ENCODE measurements around the gene SFSWAP.

Gene SFSWAP

DNA sequence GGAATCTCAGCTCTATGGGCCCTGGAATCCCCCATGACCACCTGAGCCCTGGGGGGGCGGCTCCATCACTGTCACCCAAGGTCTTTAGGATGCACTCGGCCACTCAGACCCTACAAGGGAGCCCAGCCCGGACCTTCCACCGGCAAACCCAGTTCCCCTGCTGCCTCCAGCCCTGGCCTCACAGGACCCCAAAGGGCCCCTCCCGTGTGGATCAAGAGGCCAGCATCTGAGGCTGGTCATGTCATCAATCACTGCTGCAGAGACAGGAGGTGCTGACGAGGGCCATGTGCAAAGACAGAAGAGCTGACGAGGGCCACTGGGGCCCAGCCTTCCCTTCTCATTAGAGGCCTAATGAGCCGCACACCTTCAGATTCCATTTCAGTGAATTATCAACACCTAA lies 39.0 kb upstream of the SFSWAP start:
- no peak overlapping the region for H2AK5ac ChIP-seq (ENCODE audit: low read depth, low read length)
- H3K4me2 ChIP-seq (ENCODE audit: insufficient read depth, low read length, poor library complexity, severe bottlenecking): no peak overlapping the region
- H3K27me3 ChIP-seq (ENCODE audit: control insufficient read depth in 3 of 3, insufficient read depth in 3 of 3, low read depth in 1 of 3, low read length in 3 of 3): no peaks in the 10 kb centered on the region
- no CpG with 5 or more reads among the region's 8 CpGs for WGBS, 2 donors (ENCODE audit: extremely low coverage in 2 of 2, insufficient read length in 2 of 2, insufficient replicate concordance in 1 of 2)
- H2BK12ac ChIP-seq (ENCODE audit: low read length): no peak overlapping the region
- no peak overlapping the region for H2AFZ ChIP-seq (ENCODE audit: low read length)
- no peak overlapping the region for H3K18ac ChIP-seq (ENCODE audit: low read length)
- no peak overlapping the region for H3K9ac ChIP-seq (ENCODE audit: low read depth, low read length, poor library complexity)
- no peak overlapping the region for H3K23ac ChIP-seq (ENCODE audit: low read depth, low read length, poor library complexity)
- no peak overlapping the region for H2BK15ac ChIP-seq (ENCODE audit: low read length)
- no peak overlapping the region for H3K4me3 ChIP-seq (ENCODE audit: low read length in 2 of 2)
- no peak overlapping the region for H4K91ac ChIP-seq (ENCODE audit: low read depth, low read length, poor library complexity)
- no peak overlapping the region for H2BK5ac ChIP-seq (ENCODE audit: low read length)
- DNase-seq (ENCODE audit: low spot score): no peak
- no peaks in the 10 kb centered on the region for H3K36me3 ChIP-seq (replicated peaks in 1 of 2; ENCODE audit: control insufficient read depth in 2 of 2, insufficient read depth in 2 of 2, low read length in 2 of 2)
- no peaks in the 10 kb centered on the region for H3K79me1 ChIP-seq (ENCODE audit: low read depth, low read length)
- peaks cover 7 to 8% of the 10 kb centered on the region in 2 donors for H3K9me3 ChIP-seq (replicated peaks in 1 of 2; ENCODE audit: control insufficient read depth in 2 of 2, insufficient read depth in 1 of 2, low read depth in 1 of 2, low read length in 2 of 2)
- no peak overlapping the region for H3K4ac ChIP-seq (ENCODE audit: low read length)
- H4K8ac ChIP-seq (ENCODE audit: low read depth, low read length): no peak overlapping the region
- H3K14ac ChIP-seq (ENCODE audit: low read length): no peak overlapping the region
- peaks cover 0 to 7% of the 10 kb centered on the region in 2 donors for H3K4me1 ChIP-seq (ENCODE audit: control insufficient read depth in 2 of 2, insufficient read depth in 1 of 2, low read depth in 1 of 2, low read length in 2 of 2)
- no peak overlapping the region for H3K27ac ChIP-seq (replicated peaks; ENCODE audit: low read length)
- H2BK120ac ChIP-seq (ENCODE audit: low read depth, low read length): no peak overlapping the region

- Histone ChIP-seq H2AFZ (ENCODE audit: low read length) (no peak overlapping the region), H3K4me2 (ENCODE audit: insufficient read depth, low read length, poor library complexity, severe bottlenecking) (no peak overlapping the region), H3K9ac (ENCODE audit: low read depth, low read length, poor library complexity) (no peak overlapping the region), H3K4me1 (ENCODE audit: control insufficient read depth in 2 of 2, insufficient read depth in 1 of 2, low read depth in 1 of 2, low read length in 2 of 2) (peaks cover 0 to 1% of the 10 kb centered on the region in 2 donors), H3K4ac (ENCODE audit: low read length) (no peak overlapping the region), H4K8ac (ENCODE audit: low read depth, low read length) (no peak overlapping the region), H2BK5ac (ENCODE audit: low read length) (no peak overlapping the region), H3K27ac (replicated peaks; ENCODE audit: low read length) (no peak overlapping the region), H4K91ac (ENCODE audit: low read depth, low read length, poor library complexity) (no peak overlapping the region), H2BK15ac (ENCODE audit: low read length) (no peak overlapping the region), H3K4me3 (ENCODE audit: low read length in 2 of 2) (no peak overlapping the region), H3K14ac (ENCODE audit: low read length) (no peak overlapping the region), H2BK120ac (ENCODE audit: low read depth, low read length) (no peak overlapping the region), H2AK5ac (ENCODE audit: low read depth, low read length) (no peak overlapping the region), H3K79me1 (ENCODE audit: low read depth, low read length) (no peaks in the 10 kb centered on the region), H3K27me3 (ENCODE audit: control insufficient read depth in 3 of 3, insufficient read depth in 3 of 3, low read depth in 1 of 3, low read length in 3 of 3) (no peaks in the 10 kb centered on the region), H2BK12ac (ENCODE audit: low read length) (no peak overlapping the region), H3K23ac (ENCODE audit: low read depth, low read length, poor library complexity) (no peak overlapping the region), H3K36me3 (replicated peaks in 1 of 2; ENCODE audit: control insufficient read depth in 2 of 2, insufficient read depth in 2 of 2, low read length in 2 of 2) (no peaks in the 10 kb centered on the region), H3K18ac (ENCODE audit: low read length) (no peak overlapping the region), H3K9me3 (replicated peaks in 1 of 2; ENCODE audit: control insufficient read depth in 2 of 2, insufficient read depth in 1 of 2, low read depth in 1 of 2, low read length in 2 of 2) (peaks cover 7 to 8% of the 10 kb centered on the region in 2 donors)
- no peak for DNase-seq (ENCODE audit: low spot score)
- WGBS, 2 donors (ENCODE audit: extremely low coverage in 2 of 2, insufficient read length in 2 of 2, insufficient replicate concordance in 1 of 2): no CpG with 5 or more reads among the region's 17 CpGs
These were observed 38.5 kb upstream of the SFSWAP start for GRCh38 chr12:131672311-131672940.

- H2BK15ac ChIP-seq (ENCODE audit: low read length): no peak overlapping the region
- no peaks in the 10 kb centered on the region for H3K36me3 ChIP-seq (replicated peaks in 1 of 2; ENCODE audit: control insufficient read depth in 2 of 2, insufficient read depth in 2 of 2, low read length in 2 of 2)
- H2AK5ac ChIP-seq (ENCODE audit: low read depth, low read length): peak overlapping the region; percentile 49
- H3K27ac ChIP-seq (replicated peaks; ENCODE audit: low read length): no peak overlapping the region
- no peak overlapping the region for H3K9ac ChIP-seq (ENCODE audit: low read depth, low read length, poor library complexity)
- H2BK12ac ChIP-seq (ENCODE audit: low read length): no peak overlapping the region
- no peaks in the 10 kb centered on the region for H3K27me3 ChIP-seq (ENCODE audit: control insufficient read depth in 3 of 3, insufficient read depth in 3 of 3, low read depth in 1 of 3, low read length in 3 of 3)
- peaks cover 7 to 8% of the 10 kb centered on the region in 2 donors for H3K9me3 ChIP-seq (replicated peaks in 1 of 2; ENCODE audit: control insufficient read depth in 2 of 2, insufficient read depth in 1 of 2, low read depth in 1 of 2, low read length in 2 of 2)
- no peak overlapping the region for H3K4me2 ChIP-seq (ENCODE audit: insufficient read depth, low read length, poor library complexity, severe bottlenecking)
- no peak overlapping the region for H4K91ac ChIP-seq (ENCODE audit: low read depth, low read length, poor library complexity)
- no peaks in the 10 kb centered on the region for H3K79me1 ChIP-seq (ENCODE audit: low read depth, low read length)
- H2BK120ac ChIP-seq (ENCODE audit: low read depth, low read length): no peak overlapping the region
- H3K18ac ChIP-seq (ENCODE audit: low read length): no peak overlapping the region
- DNase-seq (ENCODE audit: low spot score): no peak
- no CpG with 5 or more reads among the region's 24 CpGs for WGBS, 2 donors (ENCODE audit: extremely low coverage in 2 of 2, insufficient read length in 2 of 2, insufficient replicate concordance in 1 of 2)
- H2AFZ ChIP-seq (ENCODE audit: low read length): no peak overlapping the region
- no peak overlapping the region for H3K23ac ChIP-seq (ENCODE audit: low read depth, low read length, poor library complexity)
- no peak overlapping the region for H3K14ac ChIP-seq (ENCODE audit: low read length)
- H3K4ac ChIP-seq (ENCODE audit: low read length): no peak overlapping the region
- H4K8ac ChIP-seq (ENCODE audit: low read depth, low read length): no peak overlapping the region
- no peak overlapping the region for H2BK5ac ChIP-seq (ENCODE audit: low read length)
- no peaks in the 10 kb centered on the region for H3K4me1 ChIP-seq (ENCODE audit: control insufficient read depth in 2 of 2, insufficient read depth in 1 of 2, low read depth in 1 of 2, low read length in 2 of 2)
- no peak overlapping the region for H3K4me3 ChIP-seq (ENCODE audit: low read length in 2 of 2)
These were observed 37.7 kb upstream of the SFSWAP start for GRCh38 chr12:131672941-131673887.

DNA sequence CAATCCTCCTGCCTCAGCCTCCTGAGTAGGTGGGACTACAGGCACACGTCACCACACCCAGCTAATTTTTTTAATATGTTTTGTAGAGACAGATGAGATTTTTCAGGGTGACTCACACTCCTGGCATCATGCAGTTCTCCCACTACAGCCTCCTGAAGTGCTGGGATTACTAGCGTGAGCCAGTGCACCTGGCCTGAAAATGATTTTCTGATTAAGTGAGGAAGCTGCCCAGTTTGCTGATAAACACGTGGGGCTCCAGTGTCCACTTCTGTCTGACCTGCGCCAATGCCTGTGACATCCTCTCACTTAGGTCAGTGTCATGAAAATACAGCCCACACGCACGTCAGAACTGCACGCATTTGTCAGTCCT lies 37.0 kb upstream of the SFSWAP start:
- Histone ChIP-seq H3K4me2 (ENCODE audit: insufficient read depth, low read length, poor library complexity, severe bottlenecking) (no peak overlapping the region), H3K4me3 (ENCODE audit: low read length in 2 of 2) (peak overlapping the region in 1 of 2 donors; percentile 30), H3K14ac (ENCODE audit: low read length) (no peak overlapping the region), H2BK15ac (ENCODE audit: low read length) (no peak overlapping the region), H3K27me3 (ENCODE audit: control insufficient read depth in 3 of 3, insufficient read depth in 3 of 3, low read depth in 1 of 3, low read length in 3 of 3) (no peaks in the 10 kb centered on the region), H3K23ac (ENCODE audit: low read depth, low read length, poor library complexity) (peak overlapping the region; percentile 36), H3K4me1 (ENCODE audit: control insufficient read depth in 2 of 2, insufficient read depth in 1 of 2, low read depth in 1 of 2, low read length in 2 of 2) (no peaks in the 10 kb centered on the region), H2AK5ac (ENCODE audit: low read depth, low read length) (no peak overlapping the region), H3K4ac (ENCODE audit: low read length) (no peak overlapping the region), H2BK5ac (ENCODE audit: low read length) (no peak overlapping the region), H2BK120ac (ENCODE audit: low read depth, low read length) (no peak overlapping the region), H3K27ac (replicated peaks; ENCODE audit: low read length) (no peak overlapping the region), H3K18ac (ENCODE audit: low read length) (no peak overlapping the region), H2AFZ (ENCODE audit: low read length) (no peak overlapping the region), H3K9me3 (replicated peaks in 1 of 2; ENCODE audit: control insufficient read depth in 2 of 2, insufficient read depth in 1 of 2, low read depth in 1 of 2, low read length in 2 of 2) (peaks cover 7 to 8% of the 10 kb centered on the region in 2 donors), H3K9ac (ENCODE audit: low read depth, low read length, poor library complexity) (no peak overlapping the region), H4K91ac (ENCODE audit: low read depth, low read length, poor library complexity) (no peak overlapping the region), H2BK12ac (ENCODE audit: low read length) (no peak overlapping the region), H4K8ac (ENCODE audit: low read depth, low read length) (peak overlapping the region; percentile 31), H3K36me3 (replicated peaks in 1 of 2; ENCODE audit: control insufficient read depth in 2 of 2, insufficient read depth in 2 of 2, low read length in 2 of 2) (no peaks in the 10 kb centered on the region), H3K79me1 (ENCODE audit: low read depth, low read length) (no peaks in the 10 kb centered on the region)
- no CpG with 5 or more reads among the region's 7 CpGs for WGBS, 2 donors (ENCODE audit: extremely low coverage in 2 of 2, insufficient read length in 2 of 2, insufficient replicate concordance in 1 of 2)
- DNase-seq (ENCODE audit: low spot score): no peak

All from neuronal stem cell (in vitro differentiated cells).